Stomach (tissue), 4 donors: Measurements from ENCODE around the gene TSPAN11.

Source experiments
- CTCF ChIP-seq, 7 experiments: fragments of 450-650 bp in 4 of 7; fragments of 200-600 bp in 3 of 7; sonication (generic) in 3 of 7; IDR thresholded peaks; one replicate each; pipeline ENCODE4 v1.5.1; 2016 to 2019; ENCODE audit warnings: antibody characterized with exemption in 7 of 7, control low read depth in 2 of 7, mild to moderate bottlenecking in 1 of 7
- EP300 ChIP-seq: sonication (generic); formaldehyde crosslinking; IDR thresholded peaks from one replicate; pipeline ENCODE4 v1.6.1; 2017; ENCODE audit warnings: antibody characterized with exemption
- POLR2A ChIP-seq, 4 donors: fragments of 450-650 bp; IDR thresholded peaks; one replicate each; pipeline ENCODE4 v1.6.1; 2016; ENCODE audit warnings: antibody characterized with exemption in 4 of 4, control low read depth in 2 of 4, mild to moderate bottlenecking in 1 of 4, moderate library complexity in 1 of 4
- POLR2AphosphoS5 ChIP-seq, 3 donors: sonication (generic); formaldehyde crosslinking; IDR thresholded peaks; one replicate each; pipeline ENCODE4 v1.6.1; 2016; ENCODE audit warnings: antibody characterized with exemption in 3 of 3

GRCh38 chr12:30939234-30939633 lies 12.7 kb downstream of the TSPAN11 start:
- no peak for TF ChIP-seq CTCF (IDR thresholded peaks at IDR 0.05)
- no peak for TF ChIP-seq POLR2AphosphoS5 (IDR thresholded peaks at IDR 0.05)
- no peak for TF ChIP-seq POLR2A (IDR thresholded peaks at IDR 0.05)
- no peak for TF ChIP-seq EP300
